GM10248 (cell line): ENCODE results near the gene LRP1.

ENCODE experiments used
- CTCF ChIA-PET: fragments of 300-600 bp; sonication (Branson Sonifier 250); formaldehyde crosslinking; extraction: SDS; loops from one replicate; lab custom pipeline; 2021; ENCODE audit warnings: antibody characterized with exemption; lab: Yijun Ruan, JAX
- POLR2A ChIA-PET: fragments of 350-650 bp; sonication (Branson Sonifier 250); formaldehyde crosslinking; extraction: SDS; loops from one replicate; lab custom pipeline; 2020; ENCODE audit warnings: antibody characterized with exemption; lab: Yijun Ruan, JAX
- DNase-seq: peaks from one replicate; pipeline ENCODE4 v3.0.0; 2012; ENCODE audit errors: extremely low spot score
- TF ChIP-seq, protein P1 (sequence below): IDR thresholded peaks from 2 replicates; pipeline ENCODE4 v1.5.1; 2012; ENCODE audit warnings: mild to moderate bottlenecking, low read depth; ENCODE audit errors: extremely low read depth, missing control alignments, control extremely low read depth

The LRP1 gene

GRCh38 chr12:57237932-57238853, 109.9 kb downstream of the LRP1 start:
- TF ChIP-seq, protein P1, sequence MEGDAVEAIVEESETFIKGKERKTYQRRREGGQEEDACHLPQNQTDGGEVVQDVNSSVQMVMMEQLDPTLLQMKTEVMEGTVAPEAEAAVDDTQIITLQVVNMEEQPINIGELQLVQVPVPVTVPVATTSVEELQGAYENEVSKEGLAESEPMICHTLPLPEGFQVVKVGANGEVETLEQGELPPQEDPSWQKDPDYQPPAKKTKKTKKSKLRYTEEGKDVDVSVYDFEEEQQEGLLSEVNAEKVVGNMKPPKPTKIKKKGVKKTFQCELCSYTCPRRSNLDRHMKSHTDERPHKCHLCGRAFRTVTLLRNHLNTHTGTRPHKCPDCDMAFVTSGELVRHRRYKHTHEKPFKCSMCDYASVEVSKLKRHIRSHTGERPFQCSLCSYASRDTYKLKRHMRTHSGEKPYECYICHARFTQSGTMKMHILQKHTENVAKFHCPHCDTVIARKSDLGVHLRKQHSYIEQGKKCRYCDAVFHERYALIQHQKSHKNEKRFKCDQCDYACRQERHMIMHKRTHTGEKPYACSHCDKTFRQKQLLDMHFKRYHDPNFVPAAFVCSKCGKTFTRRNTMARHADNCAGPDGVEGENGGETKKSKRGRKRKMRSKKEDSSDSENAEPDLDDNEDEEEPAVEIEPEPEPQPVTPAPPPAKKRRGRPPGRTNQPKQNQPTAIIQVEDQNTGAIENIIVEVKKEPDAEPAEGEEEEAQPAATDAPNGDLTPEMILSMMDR: no peak
- ChIA-PET POLR2A (interaction anchor here (6.5 kb wide), 1 partner anchor 8 kb away, joined by 32 read pairs; the partner anchor contains the start of gene SHMT2), CTCF (interaction anchor here (0.7 to 22.8 kb wide), 16 partner anchors 10 to 221 kb away, joined by 3 to 403 read pairs (median 10); partner anchors contain the start of genes GLI1, INHBE, NXPH4 and SHMT2)
- DNase-seq: no peak

- TF ChIP-seq, protein P1: peak; percentile 100
- POLR2A ChIA-PET: interaction anchor here (6.5 kb wide), 1 partner anchor 9 kb away, joined by 32 read pairs; the partner anchor contains the start of gene SHMT2
- DNase-seq: peak; percentile 95
- CTCF ChIA-PET: interaction anchor here (0.7 to 22.8 kb wide), 20 partner anchors 11 to 518 kb away, joined by 3 to 403 read pairs (median 5); partner anchors contain the start of genes GLI1, INHBE, NXPH4 and SHMT2
Measured at GRCh38 chr12:57238854-57239554, 110.7 kb downstream of the LRP1 start.

GRCh38 chr12:57239587-57240065, 111.3 kb downstream of the LRP1 start:
- TF ChIP-seq, protein P1: no peak
- ChIA-PET POLR2A (interaction anchor here (6.5 kb wide), 1 partner anchor 10 kb away, joined by 32 read pairs; the partner anchor contains the start of gene SHMT2), CTCF (interaction anchor here (0.8 to 22.8 kb wide), 19 partner anchors 10 to 517 kb away, joined by 3 to 403 read pairs (median 6); partner anchors contain the start of genes GLI1, INHBE, NXPH4 and SHMT2)
- DNase-seq: no peak

GRCh38 chr12:57240066-57240921, 112.0 kb downstream of the LRP1 start:
- peak; percentile 59 for DNase-seq
- TF ChIP-seq, protein P1: no peak
- ChIA-PET POLR2A (interaction anchor here (1.2 to 6.5 kb wide), 2 partner anchors 10 to 25 kb away, joined by 3 to 32 read pairs; partner anchors contain the start of gene SHMT2), CTCF (interaction anchor here (1.0 to 22.8 kb wide), 13 partner anchors 10 to 516 kb away, joined by 3 to 403 read pairs (median 18); partner anchors contain the start of genes GLI1, INHBE, NXPH4 and SHMT2)

DNA sequence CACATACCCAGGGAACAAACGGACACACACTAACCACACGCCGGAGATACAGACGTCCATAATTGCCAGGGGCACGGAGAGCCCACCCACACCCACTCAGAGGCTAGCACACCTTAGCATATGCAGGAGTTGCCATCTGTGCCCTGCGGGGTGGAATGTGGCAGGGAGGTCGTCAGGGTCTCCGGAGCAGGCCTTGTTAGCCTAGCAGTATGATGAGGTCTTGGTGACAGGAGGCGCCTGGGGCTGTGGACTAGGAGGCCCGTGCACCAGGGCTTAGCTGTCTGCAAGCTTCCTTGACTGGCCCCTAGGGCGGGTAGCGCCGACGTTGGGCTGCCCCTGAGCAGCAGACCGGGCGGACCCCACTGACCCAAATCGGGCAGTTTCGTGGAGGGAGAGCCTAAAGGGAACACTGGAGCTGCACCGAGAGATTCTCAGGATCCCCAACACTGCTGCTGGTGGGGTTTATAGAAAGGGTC, 112.7 kb downstream of the LRP1 start:
- TF ChIP-seq, protein P1: no peak
- ChIA-PET CTCF (interaction anchor here (1.2 to 22.8 kb wide), 10 partner anchors 9 to 218 kb away, joined by 3 to 403 read pairs (median 42); partner anchors contain the start of genes GLI1, INHBE, NXPH4 and SHMT2), POLR2A (interaction anchor here (1.2 to 6.5 kb wide), 2 partner anchors 11 to 26 kb away, joined by 3 to 32 read pairs; partner anchors contain the start of gene SHMT2)
- no peak for DNase-seq
